Measurements from ENCODE around the gene NR5A1.

DNA sequence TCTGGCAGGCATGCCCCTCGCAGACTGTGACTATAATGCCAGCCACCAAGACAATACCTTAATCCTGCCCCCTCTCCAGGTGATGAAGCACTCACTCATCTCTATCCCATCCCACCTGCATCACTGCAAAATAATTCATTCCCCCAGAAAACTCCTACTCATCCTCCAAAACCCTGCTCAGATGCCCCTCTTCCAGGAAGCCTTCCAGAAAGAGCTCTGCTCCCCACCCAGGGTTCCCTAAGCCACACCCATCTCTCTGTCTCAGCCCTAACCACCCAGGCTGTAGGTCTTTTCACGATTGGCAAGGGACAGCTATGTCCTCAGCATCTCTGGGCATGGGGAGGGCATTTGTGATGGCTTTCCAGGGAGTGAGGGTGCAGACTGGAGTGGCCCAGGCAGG lies 17.2 kb downstream of the NR5A1 start:
- TF ChIP-seq, protein P1, sequence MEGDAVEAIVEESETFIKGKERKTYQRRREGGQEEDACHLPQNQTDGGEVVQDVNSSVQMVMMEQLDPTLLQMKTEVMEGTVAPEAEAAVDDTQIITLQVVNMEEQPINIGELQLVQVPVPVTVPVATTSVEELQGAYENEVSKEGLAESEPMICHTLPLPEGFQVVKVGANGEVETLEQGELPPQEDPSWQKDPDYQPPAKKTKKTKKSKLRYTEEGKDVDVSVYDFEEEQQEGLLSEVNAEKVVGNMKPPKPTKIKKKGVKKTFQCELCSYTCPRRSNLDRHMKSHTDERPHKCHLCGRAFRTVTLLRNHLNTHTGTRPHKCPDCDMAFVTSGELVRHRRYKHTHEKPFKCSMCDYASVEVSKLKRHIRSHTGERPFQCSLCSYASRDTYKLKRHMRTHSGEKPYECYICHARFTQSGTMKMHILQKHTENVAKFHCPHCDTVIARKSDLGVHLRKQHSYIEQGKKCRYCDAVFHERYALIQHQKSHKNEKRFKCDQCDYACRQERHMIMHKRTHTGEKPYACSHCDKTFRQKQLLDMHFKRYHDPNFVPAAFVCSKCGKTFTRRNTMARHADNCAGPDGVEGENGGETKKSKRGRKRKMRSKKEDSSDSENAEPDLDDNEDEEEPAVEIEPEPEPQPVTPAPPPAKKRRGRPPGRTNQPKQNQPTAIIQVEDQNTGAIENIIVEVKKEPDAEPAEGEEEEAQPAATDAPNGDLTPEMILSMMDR (IDR thresholded peaks at IDR 0.05) = no peak
- TF ChIP-seq EZH2 (IDR thresholded peaks at IDR 0.05) (no peak), EZH2phosphoT487 (IDR thresholded peaks at IDR 0.05) (no peak)
